Renal pelvis (tissue), 4 donors: ENCODE measurements around the gene ACOXL. TPM values are rescaled to one million over a fixed set of nuclear protein-coding genes. Genes with fewer than 3 reads are reported as not detected.

Experiments
- DNase-seq: peaks from one replicate; pipeline ENCODE4 v3.0.0-alpha.2; 2013
- polyA plus RNA-seq, 3 donors: library from polyadenylated mRNA; unstranded; fragments of 120-200 nt; gene quantifications; one replicate each; pipeline ENCODE4 v1.2.1, GENCODE V29; 2013; ENCODE audit not compliant: insufficient read length in 3 of 3

ACOXL gene
- polyA plus RNA-seq, 3 donors, result 0.65 to 0.99 (median 0.93) TPM

- DNase-seq, result no peak
These were observed 14.0 kb upstream of the ACOXL start for GRCh38 chr2:110718382-110718781.

DNA sequence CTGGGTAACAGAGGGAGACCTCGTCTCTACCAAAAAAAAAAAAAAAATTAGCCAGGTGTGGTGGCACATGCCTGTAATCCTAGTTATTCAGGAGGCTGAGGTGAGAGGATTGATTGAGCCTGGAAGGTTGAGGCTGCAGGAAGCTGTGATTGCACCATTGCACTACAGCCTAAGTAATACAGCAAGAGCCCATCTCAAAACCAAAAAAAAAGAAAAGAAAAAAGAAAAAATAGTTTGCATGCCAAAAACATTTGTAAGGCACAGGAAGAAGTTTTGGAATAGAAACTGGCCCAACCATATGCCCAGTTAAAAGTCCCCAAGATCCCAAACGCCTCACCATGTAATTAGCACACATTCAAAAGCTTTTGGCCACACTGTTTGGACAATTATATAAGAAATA is 13.4 kb upstream of the ACOXL start:
- DNase-seq, result no peak

DNA sequence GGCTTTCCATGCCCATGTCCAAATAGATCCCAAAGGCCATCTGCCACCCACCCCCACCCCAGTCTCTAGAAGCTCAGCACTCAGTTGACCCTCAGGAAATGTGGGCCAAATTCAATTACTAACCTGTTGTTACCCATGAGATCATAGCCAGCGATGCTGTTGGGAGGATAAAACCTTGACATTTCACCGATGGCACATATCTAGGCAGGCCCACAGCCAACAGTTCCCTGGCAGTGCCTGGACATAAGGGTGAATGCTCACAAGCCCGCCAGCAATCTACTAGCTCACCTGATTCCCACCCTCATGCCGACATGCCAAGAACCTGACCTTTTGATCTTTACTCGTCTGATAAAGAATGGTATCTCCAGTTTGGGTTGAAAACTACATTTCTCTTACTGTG is 11.8 kb upstream of the ACOXL start:
- no peak for DNase-seq

DNA sequence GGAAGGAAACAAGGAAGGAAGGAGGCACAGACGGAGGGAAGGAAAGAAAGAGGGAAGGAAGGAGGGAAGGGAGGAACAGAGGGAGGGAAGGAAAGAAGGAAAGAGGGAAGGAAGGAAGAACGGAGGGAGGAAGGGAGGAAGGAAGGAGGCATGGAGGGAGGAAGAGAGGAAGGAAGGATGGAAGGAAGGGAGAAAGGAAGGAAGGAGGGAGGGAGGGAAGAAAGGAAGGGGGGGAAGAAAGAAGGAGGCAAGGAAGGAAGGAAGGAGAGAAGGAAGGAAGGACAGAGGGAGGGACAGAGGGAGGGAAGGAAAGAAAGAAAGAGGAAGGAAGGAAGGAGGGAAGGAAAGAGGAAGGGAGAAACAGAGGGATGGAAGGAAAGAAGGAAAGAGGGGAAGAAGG is 7.6 kb upstream of the ACOXL start:
- DNase-seq, result no peak

GRCh38 chr2:110725370-110725769 is 7.0 kb upstream of the ACOXL start:
- DNase-seq, result no peak

DNA sequence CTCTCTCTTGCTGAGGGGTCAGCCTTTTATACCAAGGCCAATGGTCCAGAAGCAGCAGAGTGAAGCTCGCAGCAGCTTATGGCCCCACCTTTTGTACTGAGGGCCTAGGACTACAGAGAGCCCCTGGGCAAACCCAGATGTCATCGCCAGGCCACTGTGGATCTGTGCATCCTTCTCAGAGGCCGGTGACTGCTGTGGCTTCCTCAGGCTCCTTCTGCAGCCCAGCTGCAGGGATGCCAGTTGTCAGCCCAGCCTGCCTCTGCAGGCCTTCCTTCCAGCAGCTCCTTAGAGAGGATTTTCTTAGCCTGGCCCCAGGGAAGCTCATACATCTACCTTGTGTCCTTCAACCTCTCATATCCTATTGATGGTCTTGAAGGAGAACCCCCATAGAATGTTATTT is 6.5 kb upstream of the ACOXL start:
- no peak for DNase-seq

DNA sequence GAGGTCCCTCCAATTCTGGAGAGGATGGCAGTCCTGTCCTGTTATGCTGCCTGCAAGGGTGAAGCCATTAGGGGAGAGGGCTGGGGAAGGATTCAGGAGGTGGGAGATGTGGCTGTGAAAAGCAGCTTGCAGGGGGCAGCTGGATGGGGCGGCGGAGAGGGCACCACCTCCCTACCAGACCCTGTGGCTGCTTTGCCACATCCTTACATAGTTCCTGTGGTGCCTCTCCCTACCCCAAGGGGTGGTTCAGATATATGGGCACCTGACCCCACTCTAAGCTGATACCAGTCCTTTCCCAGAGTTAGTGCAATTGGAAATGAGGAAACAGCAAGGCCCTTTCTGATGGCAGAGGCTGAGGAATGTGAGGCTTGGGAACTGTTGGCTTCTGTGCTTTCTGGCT is 6.1 kb upstream of the ACOXL start:
- DNase-seq, result no peak

GRCh38 chr2:110727923-110728322 is 4.5 kb upstream of the ACOXL start:
- no peak for DNase-seq

DNA sequence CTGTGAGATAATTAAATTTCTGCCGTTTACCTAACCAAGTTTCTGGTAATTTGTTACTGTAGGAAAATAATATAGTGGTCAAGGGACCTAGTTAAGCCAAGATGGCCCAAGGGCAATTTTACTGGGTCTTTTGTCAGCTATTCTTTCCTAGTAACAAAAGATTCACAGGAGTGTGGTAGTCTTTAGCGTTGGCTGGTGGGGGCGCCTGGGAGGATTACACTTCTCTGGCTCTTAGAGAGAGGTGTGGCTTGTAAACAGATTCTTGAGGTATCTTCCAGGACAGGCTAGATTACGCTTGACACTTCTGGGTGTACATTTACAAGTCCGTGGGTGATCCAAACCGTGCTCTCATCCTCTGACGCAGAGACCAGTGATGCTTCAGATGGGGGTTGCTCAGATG is 3.3 kb upstream of the ACOXL start:
- no peak for DNase-seq

GRCh38 chr2:110731064-110731463 is 1.3 kb upstream of the ACOXL start:
- DNase-seq, result no peak

GRCh38 chr2:110735366-110735765 is 3.0 kb downstream of the ACOXL start:
- DNase-seq, result no peak

GRCh38 chr2:110737783-110738182 is 5.4 kb downstream of the ACOXL start:
- DNase-seq, result no peak

- no peak for DNase-seq
These were observed 8.5 kb downstream of the ACOXL start for GRCh38 chr2:110740747-110741349.

DNA sequence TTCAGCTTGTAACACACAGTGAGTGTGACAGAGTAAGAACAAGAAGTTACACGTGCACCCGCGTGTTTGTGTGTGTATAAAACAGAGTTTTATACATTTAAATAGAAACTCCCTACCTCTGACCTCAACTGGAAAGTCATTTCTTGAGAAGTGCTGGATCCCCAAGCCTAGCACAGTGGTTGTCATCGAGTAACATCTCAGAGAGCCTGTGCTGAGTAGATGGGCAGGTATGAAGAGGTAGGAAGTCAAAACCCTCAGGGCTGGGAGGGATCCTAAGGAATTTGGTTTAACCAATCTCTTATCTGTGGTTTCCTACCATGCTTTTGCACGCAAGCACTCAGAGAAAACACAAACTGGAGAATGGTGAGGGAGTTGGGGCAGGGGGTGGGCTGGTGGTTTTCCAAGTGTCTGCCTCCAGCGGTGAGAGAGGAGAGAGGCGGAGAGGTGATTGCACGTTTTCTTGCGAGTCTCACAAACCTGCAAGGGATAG is 9.2 kb downstream of the ACOXL start:
- DNase-seq, result no peak

- no peak for DNase-seq
These were observed 10.0 kb downstream of the ACOXL start for GRCh38 chr2:110742412-110742811.

- no peak for DNase-seq
These were observed 11.2 kb downstream of the ACOXL start for GRCh38 chr2:110743600-110743999.

GRCh38 chr2:110744429-110744828 is 12.1 kb downstream of the ACOXL start:
- no peak for DNase-seq

- DNase-seq, result no peak
These were observed 12.7 kb downstream of the ACOXL start for GRCh38 chr2:110745048-110745447.

GRCh38 chr2:110746586-110747521 is 14.5 kb downstream of the ACOXL start:
- DNase-seq, result no peak

GRCh38 chr2:110747522-110748488 is 15.4 kb downstream of the ACOXL start:
- no peak for DNase-seq

- DNase-seq, result no peak
These were observed 16.1 kb downstream of the ACOXL start for GRCh38 chr2:110748489-110748867.

GRCh38 chr2:110751642-110752041 is 19.3 kb downstream of the ACOXL start:
- no peak for DNase-seq
